ENCODE data around the gene VSTM4.

Gene VSTM4

DNA sequence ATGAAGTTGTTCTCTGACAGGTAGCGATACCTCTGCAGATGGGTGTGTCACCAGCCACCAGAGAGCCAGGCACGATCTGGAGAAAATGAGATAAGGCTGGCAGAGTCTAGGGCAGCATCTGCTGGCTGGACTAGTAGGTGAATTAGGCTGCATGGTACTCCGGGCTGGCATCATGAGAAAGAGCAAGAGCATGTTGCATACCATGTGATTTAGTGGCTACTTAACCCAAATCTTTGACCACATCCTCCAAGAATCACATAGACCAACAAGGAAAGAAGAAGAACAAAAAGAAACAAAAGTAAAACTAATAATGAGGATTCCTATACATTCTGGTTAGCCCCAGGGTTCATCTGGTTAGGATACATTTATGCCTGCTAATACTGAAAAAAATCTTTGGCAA lies 41.9 kb upstream of the VSTM4 start:
- intact Hi-C loops (cut with DNase I; ENCODE audit: low total_unique reads) = no loop called here
- TF ChIP-seq, protein P1, sequence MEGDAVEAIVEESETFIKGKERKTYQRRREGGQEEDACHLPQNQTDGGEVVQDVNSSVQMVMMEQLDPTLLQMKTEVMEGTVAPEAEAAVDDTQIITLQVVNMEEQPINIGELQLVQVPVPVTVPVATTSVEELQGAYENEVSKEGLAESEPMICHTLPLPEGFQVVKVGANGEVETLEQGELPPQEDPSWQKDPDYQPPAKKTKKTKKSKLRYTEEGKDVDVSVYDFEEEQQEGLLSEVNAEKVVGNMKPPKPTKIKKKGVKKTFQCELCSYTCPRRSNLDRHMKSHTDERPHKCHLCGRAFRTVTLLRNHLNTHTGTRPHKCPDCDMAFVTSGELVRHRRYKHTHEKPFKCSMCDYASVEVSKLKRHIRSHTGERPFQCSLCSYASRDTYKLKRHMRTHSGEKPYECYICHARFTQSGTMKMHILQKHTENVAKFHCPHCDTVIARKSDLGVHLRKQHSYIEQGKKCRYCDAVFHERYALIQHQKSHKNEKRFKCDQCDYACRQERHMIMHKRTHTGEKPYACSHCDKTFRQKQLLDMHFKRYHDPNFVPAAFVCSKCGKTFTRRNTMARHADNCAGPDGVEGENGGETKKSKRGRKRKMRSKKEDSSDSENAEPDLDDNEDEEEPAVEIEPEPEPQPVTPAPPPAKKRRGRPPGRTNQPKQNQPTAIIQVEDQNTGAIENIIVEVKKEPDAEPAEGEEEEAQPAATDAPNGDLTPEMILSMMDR (IDR thresholded peaks at IDR 0.05) = no peak
- Histone ChIP-seq H3K27ac (no peak overlapping the region), H3K4me3 (no peak overlapping the region), H3K4me1 (peaks cover 0 to 5% (median 0%) of the 10 kb centered on the region in 4 donors), H3K36me3 (no peaks in the 10 kb centered on the region), H3K27me3 (peaks cover 0 to 5% of the 10 kb centered on the region in 2 donors), H3K9me3 (no peaks in the 10 kb centered on the region)
- DNase-seq = no peak

DNA sequence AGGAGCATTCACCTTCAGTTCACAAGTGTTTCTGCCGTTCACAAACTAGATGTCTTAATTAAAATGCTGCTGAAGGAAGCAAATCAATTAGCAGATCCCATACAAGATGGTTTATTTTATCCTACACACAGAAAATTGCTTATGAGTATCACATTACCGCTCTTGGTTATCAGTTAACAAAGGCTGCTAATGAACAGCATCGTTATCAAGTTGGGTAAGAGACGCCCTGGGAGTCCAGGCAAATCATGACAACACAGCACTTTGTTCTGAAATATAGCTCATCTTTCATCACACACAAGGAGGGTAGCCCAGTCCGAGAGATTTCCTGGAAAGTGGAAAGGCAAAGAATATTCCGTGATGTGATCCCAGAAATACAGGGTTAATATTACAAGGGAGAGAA lies 39.3 kb upstream of the VSTM4 start:
- peak in 1 of 2 donors; percentile 3 for DNase-seq
- no peaks in the 10 kb centered on the region for H3K4me1 ChIP-seq
- TF ChIP-seq, protein P1 (IDR thresholded peaks at IDR 0.05) = no peak
- intact Hi-C loops (cut with DNase I; ENCODE audit: low total_unique reads) = no loop called here
- no peak overlapping the region for H3K4me3 ChIP-seq
- H3K27ac ChIP-seq = no peak overlapping the region
- H3K9me3 ChIP-seq = no peaks in the 10 kb centered on the region
- H3K27me3 ChIP-seq = peaks cover 0 to 5% of the 10 kb centered on the region in 2 donors
- no peaks in the 10 kb centered on the region for H3K36me3 ChIP-seq

DNA sequence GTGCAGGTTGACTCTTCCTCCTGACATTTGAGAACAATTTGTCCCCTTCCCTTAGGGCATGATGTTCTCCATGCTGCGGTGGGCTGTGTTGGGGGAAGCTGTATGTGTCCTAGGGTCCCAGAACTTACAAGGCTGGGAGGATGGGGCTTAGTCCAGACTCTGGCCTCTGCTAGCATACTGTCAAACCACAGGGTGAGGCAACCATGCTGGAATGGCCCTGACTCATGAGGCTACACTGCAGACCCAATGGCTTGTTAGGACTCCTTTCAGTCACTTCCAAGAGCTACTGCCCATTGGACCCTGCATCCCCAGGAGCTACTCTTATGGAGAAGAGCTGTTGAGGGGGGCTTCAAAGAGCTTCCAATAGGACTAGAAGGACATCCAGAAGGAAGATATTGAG lies 38.6 kb upstream of the VSTM4 start:
- DNase-seq = peak in 1 of 2 donors; percentile 32
- H3K27me3 ChIP-seq = peaks cover 0 to 5% of the 10 kb centered on the region in 2 donors
- no peaks in the 10 kb centered on the region for H3K9me3 ChIP-seq
- no peak overlapping the region for H3K27ac ChIP-seq
- no peak overlapping the region for H3K4me3 ChIP-seq
- TF ChIP-seq, protein P1 (IDR thresholded peaks at IDR 0.05) = no peak
- H3K36me3 ChIP-seq = no peaks in the 10 kb centered on the region
- intact Hi-C loops (cut with DNase I; ENCODE audit: low total_unique reads) = no loop called here
- no peaks in the 10 kb centered on the region for H3K4me1 ChIP-seq

DNA sequence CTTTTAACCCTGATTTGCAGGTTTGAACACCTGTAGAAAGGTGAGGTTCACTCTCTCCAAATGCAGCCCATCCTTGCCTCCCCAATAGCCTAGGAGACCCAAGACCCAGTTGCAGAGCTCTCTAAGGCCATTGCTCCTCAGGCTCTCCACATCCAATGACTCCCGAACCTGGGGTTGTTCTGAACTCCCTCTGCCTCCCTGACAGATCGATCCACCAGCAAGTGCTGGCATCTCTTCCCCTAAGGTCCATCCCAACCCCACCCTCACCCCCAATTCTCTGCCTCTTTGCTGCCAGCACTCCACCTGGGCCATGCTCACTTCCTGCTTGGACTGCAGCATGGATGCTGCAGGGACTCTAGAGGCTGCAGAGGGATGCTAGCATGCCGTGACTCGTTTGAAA lies 37.8 kb upstream of the VSTM4 start:
- TF ChIP-seq, protein P1 (IDR thresholded peaks at IDR 0.05) = no peak
- H3K4me3 ChIP-seq = no peak overlapping the region
- intact Hi-C loops (cut with DNase I; ENCODE audit: low total_unique reads) = no loop called here

DNA sequence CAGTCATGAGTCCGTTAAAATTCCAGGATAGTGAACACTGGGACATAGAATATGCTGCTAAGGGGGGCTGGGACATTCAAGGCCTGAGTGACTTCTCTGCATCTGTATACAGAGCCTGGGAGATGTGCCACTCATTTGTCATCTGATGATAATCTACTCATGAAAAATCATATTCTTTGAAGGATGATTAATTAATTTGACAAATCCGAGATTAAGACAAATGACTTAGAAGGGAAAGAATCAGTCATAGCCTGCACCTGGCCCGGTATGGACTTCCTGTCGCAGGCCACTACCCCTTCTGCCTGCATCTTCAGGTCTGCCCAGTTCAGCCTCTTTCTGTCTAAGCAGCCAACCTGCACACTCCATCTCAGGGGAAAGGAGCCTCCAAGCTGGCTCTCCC lies 37.3 kb upstream of the VSTM4 start:
- no peak for DNase-seq
- Histone ChIP-seq H3K4me3 (no peak overlapping the region), H3K4me1 (no peaks in the 10 kb centered on the region), H3K9me3 (peaks cover 0 to 4% (median 0%) of the 10 kb centered on the region in 3 donors), H3K36me3 (no peaks in the 10 kb centered on the region), H3K27ac (no peak overlapping the region), H3K27me3 (peaks cover 0 to 5% of the 10 kb centered on the region in 2 donors)
- intact Hi-C loops (cut with DNase I; ENCODE audit: low total_unique reads) = no loop called here
- TF ChIP-seq, protein P1 (IDR thresholded peaks at IDR 0.05) = no peak

More for the DNA sequence above, 37.8 kb upstream of the VSTM4 start:
- Histone ChIP-seq H3K27me3 (peaks cover 0 to 5% of the 10 kb centered on the region in 2 donors), H3K9me3 (no peaks in the 10 kb centered on the region), H3K36me3 (no peaks in the 10 kb centered on the region), H3K27ac (no peak overlapping the region), H3K4me1 (no peaks in the 10 kb centered on the region)
- DNase-seq = no peak

DNA sequence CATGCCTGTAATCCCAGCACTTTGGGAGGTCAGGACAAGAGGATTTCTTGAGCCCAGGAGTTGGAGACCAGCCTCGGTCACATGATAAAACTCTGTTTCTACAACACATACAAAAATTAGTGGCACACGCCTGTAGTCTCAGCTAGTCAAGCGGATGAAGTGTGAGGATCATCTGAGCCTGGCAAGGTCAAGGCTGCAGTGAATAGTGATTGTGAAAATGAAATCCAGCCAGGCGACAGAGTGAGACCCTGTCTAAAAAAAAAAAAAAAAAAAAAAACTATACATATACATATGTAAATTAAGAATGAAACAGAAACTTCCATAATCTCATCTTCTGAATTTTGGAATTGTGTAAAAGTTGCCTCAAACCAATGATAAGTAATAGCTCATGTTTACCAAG lies 36.7 kb upstream of the VSTM4 start:
- intact Hi-C loops (cut with DNase I; ENCODE audit: low total_unique reads) = no loop called here

More for the DNA sequence above, 36.7 kb upstream of the VSTM4 start:
- DNase-seq = no peak
- Histone ChIP-seq H3K27ac (no peak overlapping the region), H3K4me3 (no peak overlapping the region), H3K36me3 (no peaks in the 10 kb centered on the region), H3K9me3 (peaks cover 0 to 10% (median 0%) of the 10 kb centered on the region in 3 donors), H3K4me1 (no peaks in the 10 kb centered on the region), H3K27me3 (peaks cover 0 to 5% of the 10 kb centered on the region in 2 donors)
- TF ChIP-seq, protein P1 (IDR thresholded peaks at IDR 0.05) = no peak

Measured in tibial artery (tissue), 4 donors.